ENCODE data around the gene SAAL1.

GRCh38 chr11:18088966-18089365 is 16.9 kb downstream of the SAAL1 start:
- TF ChIP-seq CTCF (optimal IDR thresholded peaks at IDR 0.05 in 1 of 3, IDR thresholded peaks at IDR 0.05 in 1 of 3, conservative IDR thresholded peaks at IDR 0.05 in 1 of 3; ENCODE audit: extremely low read depth in 1 of 3, insufficient read depth in 2 of 3, low read length in 3 of 3) (no peak), EZH2 (IDR thresholded peaks at IDR 0.05; ENCODE audit: low read length) (no peak)

All from keratinocyte (primary cell).